HepG2 (cell line): ENCODE data around the gene ATP8B1. TPM values are rescaled to one million over a fixed set of nuclear protein-coding genes. Genes with fewer than 3 reads are reported as not detected.

ENCODE experiments used
- ATAC-seq: fragments of 200-7000 bp; cut with Tn5 transposase; 3 replicates; pipeline ENCODE4 v1.9.1; 2020; ENCODE audit warnings: mild to moderate bottlenecking, moderate library complexity
- BruUV-seq: library from RNA; stranded (reverse); fragments of 400-500 nt; replicated peaks from 2 replicates; lab custom pipeline; 2021; lab: Mats Ljungman, UMichigan
- CTCF ChIA-PET: fragments of 300-600 bp; formaldehyde crosslinking; extraction: SDS; loops from one replicate; lab custom pipeline; 2021; ENCODE audit warnings: low total read pairs, inconsistent platforms, low intra/inter-chr PET ratio; lab: Yijun Ruan, JAX
- POLR2A ChIA-PET: fragments of 350-600 bp; sonication (Branson Sonifier 250); formaldehyde crosslinking; loops from one replicate; lab custom pipeline; 2020; ENCODE audit warnings: antibody characterized with exemption, inconsistent platforms; lab: Yijun Ruan, JAX
- DNase-seq: peaks from one replicate; pipeline ENCODE4 v3.0.0-alpha.2; 2015; ENCODE audit warnings: low spot score
- FAIRE-seq: peaks from 3 replicates; lab custom pipeline; 2011; peaks lifted over from hg19 to GRCh38; lab: Jason Lieb, UNC
- H2AFZ ChIP-seq: one replicate; pipeline ENCODE4 v1.6.1; 2011; ENCODE audit warnings: low read length, inconsistent platforms
- H3K27ac ChIP-seq: fragments of 300-600 bp; 3 replicates; pipeline ENCODE4 v1.8.0; 2011; ENCODE audit warnings: mixed run types, mild to moderate bottlenecking, mixed read lengths, low read length, inconsistent platforms; ENCODE audit not compliant: insufficient read depth; ENCODE audit errors: extremely low read length
- H3K27me3 ChIP-seq, 2 experiments: fragments of 200-600 bp in 1 of 2; 2 replicates in 1 of 2; 3 replicates in 1 of 2; pipeline versions ENCODE4 v1.6.0 to v1.8.0; 2011; ENCODE audit warnings: low read length in 2 of 2, mild to moderate bottlenecking in 2 of 2, moderate library complexity in 2 of 2, inconsistent platforms in 1 of 2; ENCODE audit not compliant: insufficient read depth in 2 of 2, control insufficient read depth in 1 of 2
- H3K36me3 ChIP-seq, 2 experiments: fragments of 200-600 bp in 1 of 2; replicated peaks in 1 of 2; 2 replicates in 1 of 2; 3 replicates in 1 of 2; pipeline versions ENCODE4 v1.5.1 to v1.8.0; 2011; ENCODE audit warnings: low read length in 2 of 2, inconsistent platforms in 1 of 2; ENCODE audit not compliant: insufficient read depth in 2 of 2, control insufficient read depth in 1 of 2
- H3K4me1 ChIP-seq: 2 replicates; pipeline ENCODE4 v1.5.1; 2012; ENCODE audit warnings: low read length, inconsistent platforms; ENCODE audit not compliant: insufficient read depth
- H3K4me2 ChIP-seq: 2 replicates; pipeline ENCODE4 v1.6.0; 2011; ENCODE audit warnings: low read depth, low read length, inconsistent platforms
- H3K4me3 ChIP-seq, 3 experiments: fragments of 200-600 bp in 1 of 3; sonication (generic), shearing (Covaris generic) in 1 of 3; replicated peaks in 1 of 3; 2 replicates each; pipeline ENCODE4 v1.5.1; 2011 to 2016; ENCODE audit warnings: low read length in 3 of 3, inconsistent platforms in 2 of 3, low read depth in 2 of 3, mild to moderate bottlenecking in 2 of 3, control low read depth in 1 of 3, mixed read lengths in 1 of 3; ENCODE audit not compliant: insufficient read depth in 1 of 3
- H3K79me2 ChIP-seq: one replicate; pipeline ENCODE4 v1.6.1; 2011; ENCODE audit warnings: low read length, inconsistent platforms; ENCODE audit not compliant: insufficient read depth
- H3K9ac ChIP-seq: 2 replicates; pipeline ENCODE4 v1.6.0; 2011; ENCODE audit warnings: mild to moderate bottlenecking, low read depth, low read length, inconsistent platforms; ENCODE audit not compliant: insufficient read depth
- H3K9me3 ChIP-seq: 2 replicates; pipeline ENCODE4 v1.5.1; 2012; ENCODE audit warnings: mild to moderate bottlenecking, low read length
- H4K20me1 ChIP-seq: 2 replicates; pipeline ENCODE4 v1.6.0; 2011; ENCODE audit warnings: inconsistent platforms, mild to moderate bottlenecking, low read length, moderate library complexity; ENCODE audit not compliant: insufficient read depth
- FOSL2 ChIP-seq: sonication (generic); formaldehyde crosslinking; IDR thresholded peaks from 2 replicates; pipeline ENCODE4 v1.4.0; 2020; ENCODE audit warnings: missing genetic modification reagents
- RFXANK ChIP-seq: IDR thresholded peaks from 2 replicates; pipeline ENCODE4 v1.6.1; 2016
- ZNF362 ChIP-seq: sonication (generic); formaldehyde crosslinking; IDR thresholded peaks from 2 replicates; pipeline ENCODE4 v1.4.0; 2020; ENCODE audit warnings: missing genetic modification reagents, mild to moderate bottlenecking, borderline replicate concordance
- ZNF770 ChIP-seq: sonication (generic); formaldehyde crosslinking; IDR thresholded peaks from 2 replicates; pipeline ENCODE4 v1.5.0; 2020; ENCODE audit warnings: mild to moderate bottlenecking, missing genetic modification reagents
- ZNF772 ChIP-seq: sonication (generic); formaldehyde crosslinking; IDR thresholded peaks from 2 replicates; pipeline ENCODE4 v1.5.0; 2020; ENCODE audit warnings: mild to moderate bottlenecking, missing genetic modification reagents
- ZSCAN20 ChIP-seq: sonication (generic); formaldehyde crosslinking; IDR thresholded peaks from 2 replicates; pipeline ENCODE4 v1.4.0; 2020; ENCODE audit warnings: missing genetic modification reagents, mild to moderate bottlenecking, borderline replicate concordance
- WGBS: methylation state at CpG from one replicate; pipeline ENCODE4 v1.1.6; 2017; ENCODE audit warnings: low lambda C conversion rate; 5-methylcytosine and 5-hydroxymethylcytosine counted together
- in situ Hi-C: cut with HindIII; loops from 2 replicates; pipeline ENCODE4 v1.10.0; 2017; ENCODE audit warnings: low pct_unique_long_range_greater_than_20kb; ENCODE audit not compliant: extremely low pct_ligation_motif_present
- intact Hi-C: fragments of 100-400 bp; cut with micrococcal nuclease; formaldehyde crosslinking; loops from one replicate; pipeline ENCODE4 v1.10.0; 2022; ENCODE audit not compliant: unreplicated experiment
- polyA plus RNA-seq, 8 experiments: library from polyadenylated mRNA; depleted of rRNA in 3 of 8; stranded (reverse) in 7 of 8; unstranded in 1 of 8; fragments of >200 nt; fragmentation: Illumina TruSeq in 4 of 8; extraction: Trizol in 4 of 8; gene quantifications; 2 replicates each; pipeline versions ENCODE4 v1.2.1 to v1.2.3, GENCODE V29; 2011 to 2016; ENCODE audit warnings: low read depth in 4 of 8, missing spikeins in 1 of 8, mixed read lengths in 1 of 8; ENCODE audit not compliant: insufficient read depth in 1 of 8
- total RNA-seq, 5 experiments: library from RNA; depleted of rRNA; stranded (reverse); fragments of >200 nt; fragmentation: Illumina TruSeq; extraction: Trizol; gene quantifications; 2 replicates each; pipeline ENCODE4 v1.2.3, GENCODE V29; 2016; ENCODE audit warnings: low read depth in 1 of 5

Gene ATP8B1
- total and polyA plus RNA-seq, 2 of the 13 experiments (the other 11 are each of a cell fraction or from before 2014, with no cell fraction given), result 2.8 to 4.0 TPM

GRCh38 chr18:57797209-57797651 is 5.9 kb downstream of the ATP8B1 start (continued):
- TF ChIP-seq ZNF362 (0 out of 2 replicates have a peak, but pooled peaks have one; percentile 44), RFXANK (CRISPR knock-in tag) (no peak), ZSCAN20 (no peak)

GRCh38 chr18:57794951-57795728 is 8.0 kb downstream of the ATP8B1 start:
- no peak for ATAC-seq
- in situ Hi-C loops, result no loop called here

More at GRCh38 chr18:57794951-57795728, 8.0 kb downstream of the ATP8B1 start:
- BruUV-seq, result no TSS peak
- POLR2A ChIA-PET, result interaction anchor here (0.6 kb wide), 1 partner anchor 1250 kb away, joined by 3 read pairs; no protein-coding TSS in a partner anchor
- WGBS, result 99% methylated on average over 4 of the region's 4 CpGs
- no peaks in the 10 kb centered on the region for H4K20me1 ChIP-seq
- TF ChIP-seq FOSL2 (CRISPR knock-in tag) (peak; percentile 53), ZNF770 (CRISPR knock-in tag) (peak; percentile 41; the same call in 1 of the 2 replicates), ZNF772 (CRISPR knock-in tag) (no peak)
- TF ChIP-seq, all 625 proteins: peak for 2
- no peak for DNase-seq
- no peak overlapping the region for H2AFZ ChIP-seq
- H3K9me3 ChIP-seq, result no peaks in the 10 kb centered on the region
- peaks cover 76% of the 10 kb centered on the region for H3K4me1 ChIP-seq
- H3K9ac ChIP-seq, result no peak overlapping the region
- no peak overlapping the region for H3K4me3 ChIP-seq
- CTCF ChIA-PET, result no interaction called here
- H3K27ac ChIP-seq, result no peak overlapping the region
- H3K27me3 ChIP-seq, result no peaks in the 10 kb centered on the region
- no peak for FAIRE-seq
- H3K4me2 ChIP-seq, result no peak overlapping the region
- peaks cover 16% of the 10 kb centered on the region for H3K79me2 ChIP-seq
- H3K36me3 ChIP-seq, result no peaks in the 10 kb centered on the region
- intact Hi-C loops, result loop anchor here (5.0 kb wide), 1 partner anchor 83 kb away; no protein-coding TSS in a partner anchor
